Lower leg skin (tissue), 3 donors: ENCODE results near the gene KRT13.

Source experiments
- POLR2A ChIP-seq, 2 donors: fragments of 450-650 bp; IDR thresholded peaks; one replicate each; pipeline ENCODE4 v1.6.1; 2016 to 2017; ENCODE audit warnings: antibody characterized with exemption in 2 of 2, mild to moderate bottlenecking in 1 of 2, moderate library complexity in 1 of 2
- TF ChIP-seq, protein P1 (sequence below), 3 donors: fragments of 450-650 bp; IDR thresholded peaks; one replicate each; pipeline ENCODE4 v1.5.1; 2016; ENCODE audit warnings: antibody characterized with exemption in 3 of 3, mild to moderate bottlenecking in 3 of 3, moderate library complexity in 2 of 3

DNA sequence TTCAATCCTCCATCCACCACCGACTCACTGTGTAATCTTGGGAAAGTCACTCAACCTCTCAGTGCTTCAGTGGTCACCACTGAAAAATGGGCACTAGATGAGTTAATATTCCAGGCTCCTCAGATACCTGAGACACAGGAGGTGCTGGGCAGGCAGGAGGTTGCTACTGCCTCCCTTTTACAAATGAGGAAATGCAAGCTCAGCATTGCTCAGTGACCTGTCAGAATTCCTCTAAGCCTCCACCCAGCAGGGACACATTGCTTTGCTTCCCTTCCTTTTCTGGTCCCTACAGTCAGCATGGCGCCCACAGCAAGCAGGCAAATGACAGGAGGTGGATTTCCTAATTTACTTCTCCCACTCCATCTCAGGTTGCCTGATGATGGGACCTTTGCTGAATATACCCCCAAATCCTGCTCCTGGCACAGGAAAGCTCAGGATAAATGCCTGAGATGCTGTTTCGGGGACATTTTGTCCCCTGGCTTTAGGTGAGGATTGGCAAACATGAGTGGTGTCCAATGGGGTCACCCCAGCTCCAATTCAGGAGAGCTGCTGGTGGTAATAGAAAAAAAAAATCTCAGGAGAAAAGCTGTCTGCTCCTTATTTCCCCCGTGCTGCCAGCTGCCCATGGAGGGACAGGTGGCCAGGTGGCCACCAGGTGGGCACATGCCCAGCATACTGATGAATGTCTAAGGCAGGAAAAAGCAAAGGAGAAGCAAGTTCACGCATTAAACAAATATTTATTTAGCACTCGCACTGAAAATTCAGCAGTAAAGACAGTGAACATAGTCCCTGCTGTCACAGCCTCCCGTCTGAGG is 5.0 kb upstream of the KRT13 start:
- TF ChIP-seq, protein P1, sequence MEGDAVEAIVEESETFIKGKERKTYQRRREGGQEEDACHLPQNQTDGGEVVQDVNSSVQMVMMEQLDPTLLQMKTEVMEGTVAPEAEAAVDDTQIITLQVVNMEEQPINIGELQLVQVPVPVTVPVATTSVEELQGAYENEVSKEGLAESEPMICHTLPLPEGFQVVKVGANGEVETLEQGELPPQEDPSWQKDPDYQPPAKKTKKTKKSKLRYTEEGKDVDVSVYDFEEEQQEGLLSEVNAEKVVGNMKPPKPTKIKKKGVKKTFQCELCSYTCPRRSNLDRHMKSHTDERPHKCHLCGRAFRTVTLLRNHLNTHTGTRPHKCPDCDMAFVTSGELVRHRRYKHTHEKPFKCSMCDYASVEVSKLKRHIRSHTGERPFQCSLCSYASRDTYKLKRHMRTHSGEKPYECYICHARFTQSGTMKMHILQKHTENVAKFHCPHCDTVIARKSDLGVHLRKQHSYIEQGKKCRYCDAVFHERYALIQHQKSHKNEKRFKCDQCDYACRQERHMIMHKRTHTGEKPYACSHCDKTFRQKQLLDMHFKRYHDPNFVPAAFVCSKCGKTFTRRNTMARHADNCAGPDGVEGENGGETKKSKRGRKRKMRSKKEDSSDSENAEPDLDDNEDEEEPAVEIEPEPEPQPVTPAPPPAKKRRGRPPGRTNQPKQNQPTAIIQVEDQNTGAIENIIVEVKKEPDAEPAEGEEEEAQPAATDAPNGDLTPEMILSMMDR (IDR thresholded peaks at IDR 0.05): no peak
- no peak for TF ChIP-seq POLR2A (IDR thresholded peaks at IDR 0.05)
